Endothelial cell of umbilical vein (primary cell): ENCODE data around the gene NDUFB7. TPM values are rescaled to one million over a fixed set of nuclear protein-coding genes. Genes with fewer than 3 reads are reported as not detected.

Source experiments
- BruUV-seq: library from RNA; stranded (reverse); fragments of 400-500 nt; replicated peaks from 2 replicates; lab custom pipeline; 2021; lab: Mats Ljungman, UMichigan
- CTCF ChIA-PET: fragments of 300-600, 350-600 bp; sonication (Branson Sonifier 250); formaldehyde crosslinking; loops from one replicate; lab custom pipeline; 2021; ENCODE audit warnings: antibody characterized with exemption, inconsistent platforms; lab: Charles Lee
- POLR2A ChIA-PET: fragments of 300-600, 350-600 bp; sonication (Branson Sonifier 250); formaldehyde crosslinking; loops from one replicate; lab custom pipeline; 2021; ENCODE audit warnings: antibody characterized with exemption, inconsistent platforms; lab: Charles Lee
- DNase-seq: peaks from one replicate; pipeline ENCODE4 v3.0.0-alpha.2; 2011; ENCODE audit warnings: low read depth, low spot score
- FAIRE-seq: peaks from 2 replicates; lab custom pipeline; 2011; peaks lifted over from hg19 to GRCh38; lab: Jason Lieb, UNC
- H2AFZ ChIP-seq: 2 replicates; pipeline ENCODE4 v1.6.0; 2012; ENCODE audit warnings: low read depth, low read length, control low read depth, inconsistent platforms
- H3K27ac ChIP-seq: 2 replicates; pipeline ENCODE4 v1.5.1; 2011; ENCODE audit warnings: low read depth, mild to moderate bottlenecking, control low read depth, low read length, moderate library complexity; ENCODE audit not compliant: insufficient read depth
- H3K27me3 ChIP-seq, 2 experiments: 2 replicates each; pipeline versions ENCODE4 v1.6.0 to v1.6.1; 2011; ENCODE audit warnings: low read length in 2 of 2, mixed read lengths in 1 of 2; ENCODE audit not compliant: control insufficient read depth in 2 of 2, insufficient read depth in 2 of 2
- H3K36me3 ChIP-seq, 2 experiments: 2 replicates in 1 of 2; 3 replicates in 1 of 2; pipeline ENCODE4 v1.5.1; 2011; ENCODE audit warnings: low read length in 2 of 2, mild to moderate bottlenecking in 1 of 2, moderate library complexity in 1 of 2; ENCODE audit not compliant: control insufficient read depth in 2 of 2, insufficient read depth in 2 of 2; ENCODE audit errors: extremely low read depth in 1 of 2
- H3K4me1 ChIP-seq: 3 replicates; pipeline ENCODE4 v1.5.1; 2011; ENCODE audit warnings: mild to moderate bottlenecking, low read length; ENCODE audit not compliant: control insufficient read depth, insufficient read depth; ENCODE audit errors: extremely low read depth
- H3K4me2 ChIP-seq: 2 replicates; pipeline ENCODE4 v1.6.1; 2011; ENCODE audit warnings: low read length, control low read depth, mixed read lengths; ENCODE audit not compliant: insufficient read depth
- H3K4me3 ChIP-seq, 3 experiments: fragments of 200-600 bp in 1 of 3; sonication (generic), shearing (Covaris generic) in 1 of 3; replicated peaks in 1 of 3; 2 replicates each; pipeline ENCODE4 v1.5.1; 2011 to 2016; ENCODE audit warnings: control low read depth in 3 of 3, low read length in 3 of 3, mild to moderate bottlenecking in 2 of 3, inconsistent platforms in 1 of 3, low read depth in 1 of 3, moderate library complexity in 1 of 3; ENCODE audit not compliant: insufficient read depth in 1 of 3
- H3K79me2 ChIP-seq: 2 replicates; pipeline ENCODE4 v1.6.0; 2012; ENCODE audit warnings: low read length, inconsistent platforms; ENCODE audit not compliant: control insufficient read depth, insufficient read depth
- H3K9ac ChIP-seq: replicated peaks from 2 replicates; pipeline ENCODE3; 2011; ENCODE audit warnings: low read length, control low read depth; ENCODE audit not compliant: insufficient read depth; ENCODE audit errors: extremely low read depth
- H3K9me1 ChIP-seq: replicated peaks from 3 replicates; pipeline ENCODE4 v1.6.0; 2011; ENCODE audit warnings: mild to moderate bottlenecking, low read length; ENCODE audit not compliant: control insufficient read depth, insufficient read depth; ENCODE audit errors: extremely low read depth
- H3K9me3 ChIP-seq: replicated peaks from 2 replicates; pipeline ENCODE4 v1.5.1; 2012; ENCODE audit warnings: low read length, inconsistent platforms; ENCODE audit not compliant: control insufficient read depth, insufficient read depth
- H4K20me1 ChIP-seq: replicated peaks from 2 replicates; pipeline ENCODE3; 2011; ENCODE audit warnings: mild to moderate bottlenecking, low read length; ENCODE audit not compliant: control insufficient read depth, insufficient read depth; ENCODE audit errors: extremely low read depth
- CTCF ChIP-seq, 2 donors: IDR thresholded peaks; 1 replicate in 1 of 2; 2 replicates in 1 of 2; pipeline ENCODE4 v1.5.1; 2011; ENCODE audit warnings: low read length in 2 of 2, mild to moderate bottlenecking in 2 of 2, moderate library complexity in 2 of 2, control low read depth in 1 of 2, inconsistent platforms in 1 of 2, low read depth in 1 of 2; ENCODE audit not compliant: insufficient read depth in 1 of 2; ENCODE audit errors: extremely low read depth in 1 of 2
- EZH2 ChIP-seq: IDR thresholded peaks from 2 replicates; pipeline ENCODE4 v1.6.1; 2012; ENCODE audit warnings: borderline replicate concordance, low read depth, mild to moderate bottlenecking, moderate library complexity, low read length, inconsistent platforms; ENCODE audit not compliant: severe bottlenecking
- FOS ChIP-seq: IDR thresholded peaks from 2 replicates; pipeline ENCODE4 v1.6.1; 2011; ENCODE audit warnings: mild to moderate bottlenecking, low read length, moderate library complexity, borderline replicate concordance; ENCODE audit not compliant: insufficient read depth
- GATA2 ChIP-seq: IDR thresholded peaks from 2 replicates; pipeline ENCODE4 v1.7.0; 2011; ENCODE audit warnings: low read depth, mild to moderate bottlenecking, moderate library complexity, mixed read lengths, low read length; ENCODE audit not compliant: insufficient read length, insufficient read depth
- JUN ChIP-seq: IDR thresholded peaks from 2 replicates; pipeline ENCODE4 v1.6.1; 2011; ENCODE audit warnings: borderline replicate concordance, low read depth; ENCODE audit not compliant: insufficient read length, insufficient read depth
- MAX ChIP-seq: IDR thresholded peaks from 2 replicates; pipeline ENCODE4 v1.6.1; 2011; ENCODE audit not compliant: insufficient read depth, insufficient read length
- MYC ChIP-seq: IDR thresholded peaks from one replicate; pipeline ENCODE4 v1.6.1; 2011; ENCODE audit warnings: mild to moderate bottlenecking, low read depth, low read length
- POLR2A ChIP-seq: IDR thresholded peaks from 2 replicates; pipeline ENCODE4 v1.6.1; 2012; ENCODE audit warnings: low read depth, mild to moderate bottlenecking, control low read depth, low read length
- POLR2AphosphoS5 ChIP-seq: IDR thresholded peaks from 2 replicates; pipeline ENCODE4 v1.6.1; 2012; ENCODE audit warnings: low read depth, mild to moderate bottlenecking, control low read depth, low read length, moderate library complexity; ENCODE audit not compliant: insufficient read depth
- dilution Hi-C: fragments of 300-500 bp; cut with MboI; formaldehyde crosslinking; loops from one replicate; pipeline ENCODE4 v1.15.0; 2019; ENCODE audit warnings: low sequenced_read_pairs; ENCODE audit not compliant: extremely low pct_ligation_motif_present
- intact Hi-C: fragments of 100-400 bp; cut with micrococcal nuclease; formaldehyde crosslinking; loops from one replicate; pipeline ENCODE4 v1.10.0; 2022
- polyA plus RNA-seq, 4 experiments: library from polyadenylated mRNA; depleted of rRNA in 3 of 4; stranded (reverse) in 3 of 4; unstranded in 1 of 4; fragments of >200 nt; gene quantifications; 2 replicates each; pipeline versions ENCODE4 v1.2.1 to v1.2.3, GENCODE V29; 2011 to 2012; ENCODE audit warnings: missing spikeins in 1 of 4
- total RNA-seq: library from RNA; stranded (reverse); gene quantifications from 2 replicates; pipeline ENCODE4 v1.2.3, GENCODE V29; 2021

Gene NDUFB7
- total and polyA plus RNA-seq, 2 donors (not counting 3 experiments of a cell fraction or from before 2014, with no cell fraction given), result 177 to 655 TPM

- TF ChIP-seq GATA2 (no peak), JUN (no peak), MAX (no peak), CTCF (IDR thresholded peaks at IDR 0.05; ENCODE audit: extremely low read depth in 1 of 2, insufficient read depth in 1 of 2, low read depth in 1 of 2, low read length in 2 of 2) (no peak), POLR2A (no peak), FOS (no peak), EZH2 (no peak), MYC (no peak), POLR2AphosphoS5 (no peak)
- peaks cover 6% of the 10 kb centered on the region for H3K4me1 ChIP-seq
- DNase-seq, result no peak
- dilution Hi-C loops (no loop called here), intact Hi-C loops (no loop called here)
- no peak overlapping the region for H2AFZ ChIP-seq
- H3K9me1 ChIP-seq, result no peaks in the 10 kb centered on the region
- H3K79me2 ChIP-seq, result peaks cover 16% of the 10 kb centered on the region
- H3K36me3 ChIP-seq, result peaks cover 0 to 11% of the 10 kb centered on the region in 2 experiments
- no peaks in the 10 kb centered on the region for H3K27me3 ChIP-seq
- no peaks in the 10 kb centered on the region for H4K20me1 ChIP-seq
- CTCF ChIA-PET, result interaction anchor here (0.6 kb wide), 1 partner anchor 1596 kb away, joined by 4 read pairs; no protein-coding TSS in a partner anchor
- H3K4me3 ChIP-seq, result no peak overlapping the region
- H3K9me3 ChIP-seq, result no peaks in the 10 kb centered on the region
- FAIRE-seq, result no peak
- no peak overlapping the region for H3K4me2 ChIP-seq
- no TSS peak for BruUV-seq
- no peak overlapping the region for H3K9ac ChIP-seq
- no peak overlapping the region for H3K27ac ChIP-seq
- POLR2A ChIA-PET, result no interaction called here
These were observed 5.8 kb downstream of the NDUFB7 start for GRCh38 chr19:14565765-14566711.
